ENCODE data around the gene PSAP. TPM values are rescaled to one million over a fixed set of nuclear protein-coding genes. Genes with fewer than 3 reads are reported as not detected.
A peak's percentile ranks its signal among the peaks of the same experiment; 100 is the strongest.

Gene PSAP
- polyA plus RNA-seq, 3 donors = 3,391 to 8,673 (median 7,346) TPM

DNA sequence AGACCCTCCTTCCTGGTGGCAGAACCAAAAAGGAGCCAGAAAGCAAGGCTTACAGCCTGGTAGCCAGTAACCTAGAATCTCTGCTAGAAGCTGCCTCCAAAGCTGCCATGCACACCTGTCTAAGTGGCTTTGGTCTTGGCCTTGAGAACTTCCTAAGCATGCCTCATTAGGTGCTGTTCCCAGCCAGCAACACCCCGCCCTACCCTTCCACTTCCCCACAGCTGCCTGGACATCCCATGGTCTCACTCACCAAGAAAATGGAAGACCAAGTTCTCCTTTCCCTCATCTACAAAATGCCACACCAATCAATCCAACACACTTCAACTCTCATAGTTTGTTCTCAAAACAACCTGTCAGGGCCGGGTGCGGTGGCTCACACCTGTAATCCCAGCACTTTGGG lies 4.2 kb downstream of the PSAP start:
- H4K20me1 ChIP-seq (ENCODE audit: insufficient read depth, low read length) = peaks cover 93% of the 10 kb centered on the region
- Mint-ChIP-seq H3K4me3 (peak overlapping the region; percentile 99), H3K27ac (peak overlapping the region; percentile 71 to 100 (median 87)), H3K27me3 (ENCODE audit: low read depth in 3 of 3) (no peaks in the 10 kb centered on the region), H3K9me3 (peaks cover 0 to 3% (median 0%) of the 10 kb centered on the region in 7 donors), H3K36me3 (peaks cover 60 to 72% of the 10 kb centered on the region in 2 donors), H3K4me1 (peaks cover 75% of the 10 kb centered on the region)
- peaks cover 81 to 86% of the 10 kb centered on the region in 2 donors for H3K4me1 ChIP-seq (ENCODE audit: control insufficient read depth in 1 of 2, insufficient read depth in 2 of 2, low read length in 2 of 2)
- intact Hi-C loops (cut with micrococcal nuclease) = no loop called here
- peak overlapping the region; percentile 19 for H3K9ac ChIP-seq (ENCODE audit: insufficient read depth, low read length, poor library complexity, severe bottlenecking)
- peak; percentile 58 to 80 (median 59) for DNase-seq
- H3K27me3 ChIP-seq (ENCODE audit: control insufficient read depth in 2 of 2, insufficient read depth in 2 of 2, low read length in 2 of 2) = no peaks in the 10 kb centered on the region
- peak overlapping the region; percentile 95 for H3K4me2 ChIP-seq (replicated peaks; ENCODE audit: extremely low read depth, low read length, poor library complexity, severe bottlenecking)
- H3K79me2 ChIP-seq (ENCODE audit: insufficient read depth, low read length) = peaks cover 95% of the 10 kb centered on the region
- H2AFZ ChIP-seq (ENCODE audit: insufficient read depth, low read depth, low read length, poor library complexity, severe bottlenecking) = no peak overlapping the region
- TF ChIP-seq, protein P1, sequence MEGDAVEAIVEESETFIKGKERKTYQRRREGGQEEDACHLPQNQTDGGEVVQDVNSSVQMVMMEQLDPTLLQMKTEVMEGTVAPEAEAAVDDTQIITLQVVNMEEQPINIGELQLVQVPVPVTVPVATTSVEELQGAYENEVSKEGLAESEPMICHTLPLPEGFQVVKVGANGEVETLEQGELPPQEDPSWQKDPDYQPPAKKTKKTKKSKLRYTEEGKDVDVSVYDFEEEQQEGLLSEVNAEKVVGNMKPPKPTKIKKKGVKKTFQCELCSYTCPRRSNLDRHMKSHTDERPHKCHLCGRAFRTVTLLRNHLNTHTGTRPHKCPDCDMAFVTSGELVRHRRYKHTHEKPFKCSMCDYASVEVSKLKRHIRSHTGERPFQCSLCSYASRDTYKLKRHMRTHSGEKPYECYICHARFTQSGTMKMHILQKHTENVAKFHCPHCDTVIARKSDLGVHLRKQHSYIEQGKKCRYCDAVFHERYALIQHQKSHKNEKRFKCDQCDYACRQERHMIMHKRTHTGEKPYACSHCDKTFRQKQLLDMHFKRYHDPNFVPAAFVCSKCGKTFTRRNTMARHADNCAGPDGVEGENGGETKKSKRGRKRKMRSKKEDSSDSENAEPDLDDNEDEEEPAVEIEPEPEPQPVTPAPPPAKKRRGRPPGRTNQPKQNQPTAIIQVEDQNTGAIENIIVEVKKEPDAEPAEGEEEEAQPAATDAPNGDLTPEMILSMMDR (IDR thresholded peaks at IDR 0.05) = no peak
- H3K27ac ChIP-seq (ENCODE audit: low read depth in 1 of 2, low read length in 2 of 2) = peak overlapping the region; percentile 61 to 97
- no peaks in the 10 kb centered on the region for H3K9me3 ChIP-seq (replicated peaks in 1 of 2; ENCODE audit: control insufficient read depth in 1 of 2, insufficient read depth in 1 of 2, low read length in 2 of 2)
- H3K4me3 ChIP-seq (replicated peaks in 1 of 3; ENCODE audit: low read depth in 2 of 3, low read length in 3 of 3) = peak overlapping the region; percentile 88 to 99 (median 93)
- WGBS (ENCODE audit: insufficient coverage) = 20% methylated on average over 1 of the region's 3 CpGs
- peaks cover 13 to 28% of the 10 kb centered on the region in 2 donors for H3K36me3 ChIP-seq (replicated peaks in 1 of 2; ENCODE audit: control insufficient read depth in 1 of 2, insufficient read depth in 2 of 2, low read length in 2 of 2)

DNA sequence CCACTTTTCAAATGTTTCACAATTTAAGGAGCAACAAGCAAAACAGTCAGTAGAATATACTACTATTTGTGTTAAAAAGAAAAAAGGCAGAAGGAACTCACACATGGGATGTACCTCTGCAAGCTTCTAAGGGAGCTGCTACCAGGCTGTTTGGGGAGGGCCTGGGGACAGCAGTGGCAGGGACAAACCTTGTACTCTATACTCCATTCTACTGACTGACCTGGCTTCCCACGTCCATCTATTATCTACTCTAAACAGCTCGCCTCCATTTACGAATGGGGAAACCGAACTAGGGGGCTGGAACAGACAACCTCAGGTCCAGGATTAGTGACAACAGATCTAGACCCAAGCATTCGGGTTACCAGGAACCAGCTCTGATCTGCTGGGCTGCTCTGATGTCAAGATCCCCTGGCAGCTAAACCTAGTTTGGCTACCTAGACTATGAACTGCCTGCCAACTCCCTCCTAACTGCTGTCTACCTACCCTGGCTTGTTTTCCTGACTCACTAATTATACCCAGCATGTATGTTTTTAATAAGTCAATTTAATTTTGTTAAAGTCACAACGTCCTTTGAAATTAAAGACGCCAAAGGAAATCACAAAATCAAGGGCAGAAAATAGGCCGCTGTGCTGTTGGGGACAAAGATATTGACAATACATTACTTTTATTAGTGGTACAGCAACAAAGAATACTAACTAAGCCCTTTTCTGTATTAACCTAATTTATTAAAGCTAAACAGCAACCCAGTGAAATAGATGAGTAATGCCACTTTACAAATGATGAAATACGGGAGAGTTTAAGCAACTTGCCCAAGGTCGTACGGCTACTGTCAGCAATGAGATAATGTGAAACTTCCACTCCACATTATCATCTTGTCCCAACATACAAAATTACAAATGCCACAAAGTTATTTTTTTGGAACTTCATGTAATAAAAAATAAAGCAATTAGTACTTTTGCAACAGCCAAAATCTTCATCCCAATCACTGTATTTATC lies 5.3 kb downstream of the PSAP start:
- peaks cover 86 to 91% of the 10 kb centered on the region in 2 donors for H3K4me1 ChIP-seq (ENCODE audit: control insufficient read depth in 1 of 2, insufficient read depth in 2 of 2, low read length in 2 of 2)
- H3K4me1 Mint-ChIP-seq = peaks cover 78% of the 10 kb centered on the region
- TF ChIP-seq, protein P1 (IDR thresholded peaks at IDR 0.05) = no peak
- peak overlapping the region; percentile 61 to 97 for H3K27ac ChIP-seq (ENCODE audit: low read depth in 1 of 2, low read length in 2 of 2)
- H3K9me3 ChIP-seq (replicated peaks in 1 of 2; ENCODE audit: control insufficient read depth in 1 of 2, insufficient read depth in 1 of 2, low read length in 2 of 2) = no peaks in the 10 kb centered on the region
- WGBS (ENCODE audit: insufficient coverage) = 83% methylated on average over 5 of the region's 11 CpGs
- intact Hi-C loops (cut with micrococcal nuclease) = no loop called here
- peak overlapping the region; percentile 73 to 100 (median 87) for H3K27ac Mint-ChIP-seq
- H3K27me3 ChIP-seq (ENCODE audit: control insufficient read depth in 2 of 2, insufficient read depth in 2 of 2, low read length in 2 of 2) = no peaks in the 10 kb centered on the region
- no peak overlapping the region for H2AFZ ChIP-seq (ENCODE audit: insufficient read depth, low read depth, low read length, poor library complexity, severe bottlenecking)
- peaks cover 0 to 3% (median 0%) of the 10 kb centered on the region in 7 donors for H3K9me3 Mint-ChIP-seq
- DNase-seq = peak; percentile 70 to 84 (median 81)
- H3K4me3 Mint-ChIP-seq = peak overlapping the region; percentile 99
- H3K4me2 ChIP-seq (replicated peaks; ENCODE audit: extremely low read depth, low read length, poor library complexity, severe bottlenecking) = peak overlapping the region; percentile 95
- peaks cover 22 to 39% of the 10 kb centered on the region in 2 donors for H3K36me3 ChIP-seq (replicated peaks in 1 of 2; ENCODE audit: control insufficient read depth in 1 of 2, insufficient read depth in 2 of 2, low read length in 2 of 2)
- peaks cover 100% of the 10 kb centered on the region for H4K20me1 ChIP-seq (ENCODE audit: insufficient read depth, low read length)
- H3K9ac ChIP-seq (ENCODE audit: insufficient read depth, low read length, poor library complexity, severe bottlenecking) = peak overlapping the region; percentile 44
- H3K4me3 ChIP-seq (replicated peaks in 1 of 3; ENCODE audit: low read depth in 2 of 3, low read length in 3 of 3) = peak overlapping the region; percentile 38 to 99 (median 93)
- peaks cover 68 to 77% of the 10 kb centered on the region in 2 donors for H3K36me3 Mint-ChIP-seq
- peaks cover 100% of the 10 kb centered on the region for H3K79me2 ChIP-seq (ENCODE audit: insufficient read depth, low read length)
- no peaks in the 10 kb centered on the region for H3K27me3 Mint-ChIP-seq (ENCODE audit: low read depth in 3 of 3)
